Germinal center (tissue), 1 donor: ENCODE measurements around the gene PREPL.

Experiments used
- DNase-seq: peaks from one replicate; pipeline ENCODE4 v3.0.0; 2012; ENCODE audit warnings: mixed read lengths, low spot score

PREPL gene

GRCh38 chr2:44295633-44296359 is 65.5 kb downstream of the PREPL start:
- no peak for DNase-seq

GRCh38 chr2:44295113-44295512 is 66.2 kb downstream of the PREPL start:
- DNase-seq, result no peak

- no peak for DNase-seq
Measured at GRCh38 chr2:44291281-44292248, 69.7 kb downstream of the PREPL start.

GRCh38 chr2:44290261-44290660 is 71.0 kb downstream of the PREPL start:
- DNase-seq, result no peak

- DNase-seq, result no peak
Measured at GRCh38 chr2:44286884-44287638, 74.2 kb downstream of the PREPL start.

GRCh38 chr2:44286119-44286883 is 75.0 kb downstream of the PREPL start:
- no peak for DNase-seq

- no peak for DNase-seq
Measured at GRCh38 chr2:44285174-44285573, 76.1 kb downstream of the PREPL start.

GRCh38 chr2:44283116-44283666 is 78.1 kb downstream of the PREPL start:
- no peak for DNase-seq

- no peak for DNase-seq
Measured at GRCh38 chr2:44280869-44281268, 80.4 kb downstream of the PREPL start.

- DNase-seq, result no peak
Measured at GRCh38 chr2:44277541-44277940, 83.8 kb downstream of the PREPL start.

- no peak for DNase-seq
Measured at GRCh38 chr2:44275927-44276303, 85.4 kb downstream of the PREPL start.

- DNase-seq, result no peak
Measured at GRCh38 chr2:44273596-44273995, 87.7 kb downstream of the PREPL start.

GRCh38 chr2:44273076-44273475 is 88.2 kb downstream of the PREPL start:
- DNase-seq, result no peak

GRCh38 chr2:44271296-44271695 is 90.0 kb downstream of the PREPL start:
- no peak for DNase-seq

GRCh38 chr2:44269831-44270230 is 91.5 kb downstream of the PREPL start:
- DNase-seq, result no peak

GRCh38 chr2:44267796-44268648 is 93.3 kb downstream of the PREPL start:
- no peak for DNase-seq
